Transverse colon (tissue), 4 donors: Measurements from ENCODE around the gene TRPV4. TPM values are rescaled to one million over a fixed set of nuclear protein-coding genes. Genes with fewer than 3 reads are reported as not detected.

Experiments
- DNase-seq: peaks from one replicate; pipeline ENCODE4 v3.0.0-alpha.2; 2019
- H3K27ac ChIP-seq, 4 donors: fragments of 200-600 bp; sonication (generic); 2 replicates each; pipeline ENCODE4 v1.5.1; 2016 to 2018; ENCODE audit warnings: inconsistent platforms in 4 of 4
- H3K27me3 ChIP-seq: fragments of 200-600 bp; sonication (generic); 2 replicates; pipeline ENCODE4 v1.5.1; 2017; ENCODE audit warnings: inconsistent platforms
- H3K36me3 ChIP-seq, 4 donors: fragments of 200-600 bp; sonication (generic); 2 replicates each; pipeline ENCODE4 v1.5.1; 2017 to 2019; ENCODE audit warnings: inconsistent platforms in 4 of 4
- H3K4me1 ChIP-seq, 4 donors: fragments of 200-600 bp; sonication (generic); 2 replicates each; pipeline ENCODE4 v1.5.1; 2017 to 2020; ENCODE audit warnings: inconsistent platforms in 4 of 4
- H3K4me3 ChIP-seq, 4 donors: fragments of 200-600 bp; sonication (generic); 1 replicate in 1 of 4; 2 replicates in 3 of 4; pipeline versions ENCODE4 v1.5.1 to v1.6.1; 2017 to 2019; ENCODE audit warnings: inconsistent platforms in 4 of 4
- H3K9me3 ChIP-seq, 2 donors: fragments of 200-600 bp; sonication (generic); 2 replicates each; pipeline ENCODE4 v1.5.1; 2017 to 2019; ENCODE audit warnings: inconsistent platforms in 2 of 2
- EP300 ChIP-seq: sonication (generic); formaldehyde crosslinking; IDR thresholded peaks from one replicate; pipeline ENCODE4 v1.6.1; 2017; ENCODE audit warnings: antibody characterized with exemption, low read depth
- POLR2A ChIP-seq: fragments of 450-650 bp; IDR thresholded peaks from one replicate; pipeline ENCODE4 v1.6.1; 2016; ENCODE audit warnings: antibody characterized with exemption, mild to moderate bottlenecking, moderate library complexity
- POLR2AphosphoS5 ChIP-seq, 3 donors: sonication (generic); formaldehyde crosslinking; IDR thresholded peaks; one replicate each; pipeline ENCODE4 v1.6.1; 2016; ENCODE audit warnings: antibody characterized with exemption in 3 of 3
- WGBS, 2 donors: methylation state at CpG; one replicate each; pipeline ENCODE4 v1.1.5; 2018; ENCODE audit warnings: low coverage in 1 of 2; 5-methylcytosine and 5-hydroxymethylcytosine counted together
- in situ Hi-C, 4 donors: fragments of 200-750 bp; cut with MboI; loops; one replicate each; pipeline versions ENCODE4 v1.15.0 to v1.15.1; 2017; ENCODE audit warnings: low sequenced_read_pairs in 3 of 4, low pct_ligation_motif_present in 1 of 4, low pct_unique_long_range_greater_than_20kb in 1 of 4
- intact Hi-C: fragments of 100-400 bp; cut with DNase I; formaldehyde crosslinking; loops from one replicate; pipeline ENCODE4 v1.15.1; 2023; ENCODE audit warnings: low total_unique reads
- total RNA-seq, 4 donors: library from RNA; depleted of rRNA; stranded (reverse); fragments of >200 nt; gene quantifications; one replicate each; pipeline ENCODE4 v1.1.0, GENCODE V29; 2016
- TF ChIP-seq, protein P1 (sequence below), 5 experiments: fragments of 200-600 bp in 3 of 5; fragments of 450-650 bp in 2 of 5; sonication (generic) in 3 of 5; IDR thresholded peaks; 1 replicate in 2 of 5; 2 replicates in 3 of 5; pipeline ENCODE4 v1.5.1; 2016 to 2017; ENCODE audit warnings: antibody characterized with exemption in 5 of 5, inconsistent platforms in 3 of 5, mild to moderate bottlenecking in 2 of 5, moderate library complexity in 1 of 5

The TRPV4 gene
- total RNA-seq, 4 donors from 2014 or later = 0.27 TPM; not detected in 3

DNA sequence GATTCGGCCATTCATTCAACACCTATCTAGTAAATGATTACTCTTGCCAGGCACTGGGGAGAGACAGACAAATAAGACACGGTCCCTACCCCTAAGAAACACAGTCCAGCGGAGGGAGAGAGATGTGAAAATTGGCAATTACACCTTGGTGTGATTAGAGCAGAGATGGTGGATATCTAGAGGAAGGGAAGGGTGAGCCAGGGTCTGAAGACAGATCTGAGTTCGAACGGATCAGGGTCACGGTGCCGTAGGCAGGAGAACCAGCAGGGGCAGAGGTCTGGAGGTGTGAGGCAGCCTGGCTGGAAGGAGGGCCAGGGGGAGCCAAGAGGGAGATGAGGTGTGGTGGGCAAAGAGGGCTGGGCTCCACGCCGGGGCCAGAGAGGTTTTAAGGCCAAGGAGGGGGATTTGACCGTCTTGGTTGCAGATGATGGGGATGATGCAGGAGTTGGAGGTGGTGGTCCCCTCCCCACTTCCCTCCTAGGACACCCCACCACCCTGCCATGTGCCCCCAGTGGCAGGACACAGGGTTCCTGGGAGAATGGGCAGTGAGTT, 92.4 kb downstream of the TRPV4 start:
- H3K27ac ChIP-seq = no peak overlapping the region
- H3K36me3 ChIP-seq = no peaks in the 10 kb centered on the region
- no peaks in the 10 kb centered on the region for H3K9me3 ChIP-seq
- peaks cover 0 to 5% (median 0%) of the 10 kb centered on the region in 4 donors for H3K4me1 ChIP-seq
- in situ Hi-C loops = no loop called here
- no peak for DNase-seq
- no peaks in the 10 kb centered on the region for H3K27me3 ChIP-seq
- 90 to 92% methylated on average over 6 to 10 of the region's 10 CpGs for WGBS, 2 donors
- TF ChIP-seq EP300 = no peak
- TF ChIP-seq POLR2AphosphoS5 (IDR thresholded peaks at IDR 0.05) = no peak
- TF ChIP-seq, protein P1, sequence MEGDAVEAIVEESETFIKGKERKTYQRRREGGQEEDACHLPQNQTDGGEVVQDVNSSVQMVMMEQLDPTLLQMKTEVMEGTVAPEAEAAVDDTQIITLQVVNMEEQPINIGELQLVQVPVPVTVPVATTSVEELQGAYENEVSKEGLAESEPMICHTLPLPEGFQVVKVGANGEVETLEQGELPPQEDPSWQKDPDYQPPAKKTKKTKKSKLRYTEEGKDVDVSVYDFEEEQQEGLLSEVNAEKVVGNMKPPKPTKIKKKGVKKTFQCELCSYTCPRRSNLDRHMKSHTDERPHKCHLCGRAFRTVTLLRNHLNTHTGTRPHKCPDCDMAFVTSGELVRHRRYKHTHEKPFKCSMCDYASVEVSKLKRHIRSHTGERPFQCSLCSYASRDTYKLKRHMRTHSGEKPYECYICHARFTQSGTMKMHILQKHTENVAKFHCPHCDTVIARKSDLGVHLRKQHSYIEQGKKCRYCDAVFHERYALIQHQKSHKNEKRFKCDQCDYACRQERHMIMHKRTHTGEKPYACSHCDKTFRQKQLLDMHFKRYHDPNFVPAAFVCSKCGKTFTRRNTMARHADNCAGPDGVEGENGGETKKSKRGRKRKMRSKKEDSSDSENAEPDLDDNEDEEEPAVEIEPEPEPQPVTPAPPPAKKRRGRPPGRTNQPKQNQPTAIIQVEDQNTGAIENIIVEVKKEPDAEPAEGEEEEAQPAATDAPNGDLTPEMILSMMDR (IDR thresholded peaks at IDR 0.05) = no peak
- no peak for TF ChIP-seq POLR2A
- no peak overlapping the region for H3K4me3 ChIP-seq
- intact Hi-C loops = no loop called here

DNA sequence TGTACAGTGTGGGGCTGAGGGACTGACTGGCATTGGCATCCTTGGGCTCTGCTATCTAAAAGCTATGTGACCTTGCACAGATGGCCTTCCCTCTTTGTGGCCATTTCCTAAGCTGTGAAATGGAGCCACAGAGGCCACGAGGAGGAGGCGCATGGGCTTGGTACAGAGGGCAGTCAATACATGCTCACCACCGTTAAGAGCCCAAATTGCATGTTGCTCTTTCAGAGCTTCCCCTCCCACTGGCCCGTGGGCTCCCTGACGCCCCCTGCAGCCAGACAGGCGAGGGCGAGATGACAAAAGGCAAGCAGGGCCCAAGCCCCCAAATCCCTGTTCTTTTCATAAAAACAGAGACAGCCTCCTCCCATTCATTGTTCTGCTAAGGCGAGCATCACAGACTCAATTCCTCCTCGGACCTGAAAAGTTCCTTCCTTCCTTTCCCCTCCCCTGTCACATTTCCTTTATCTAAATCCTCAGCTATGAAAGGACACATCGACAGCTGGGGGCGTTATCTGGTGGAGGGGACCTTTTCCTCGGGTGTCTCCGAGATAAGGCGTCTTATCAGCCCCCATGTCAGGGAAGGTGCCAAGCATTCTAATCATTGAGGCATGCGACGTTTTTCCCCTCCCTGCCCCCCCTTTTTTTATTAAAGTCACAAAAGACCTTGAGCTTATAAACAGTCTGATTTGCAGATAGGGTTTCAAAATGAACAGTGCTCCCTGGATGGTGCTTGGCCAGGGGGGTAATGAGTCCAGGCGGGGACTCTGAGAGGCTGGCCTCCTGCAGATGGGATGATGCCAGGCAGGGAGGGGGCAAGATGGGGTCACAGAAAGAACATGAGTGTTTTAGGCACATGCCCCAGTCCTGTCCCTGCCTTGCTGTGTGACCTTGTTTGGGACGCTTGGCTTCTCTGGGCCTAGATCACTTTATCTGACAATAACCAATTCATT, 93.2 kb downstream of the TRPV4 start:
- Histone ChIP-seq H3K27me3 (no peaks in the 10 kb centered on the region), H3K9me3 (no peaks in the 10 kb centered on the region), H3K27ac (no peak overlapping the region), H3K4me1 (peaks cover 0 to 3% (median 0%) of the 10 kb centered on the region in 4 donors), H3K4me3 (no peak overlapping the region), H3K36me3 (no peaks in the 10 kb centered on the region)
- no peak for DNase-seq
- TF ChIP-seq, protein P1 (IDR thresholded peaks at IDR 0.05) = no peak
- TF ChIP-seq EP300 = no peak
- TF ChIP-seq POLR2AphosphoS5 (IDR thresholded peaks at IDR 0.05) = no peak
- TF ChIP-seq POLR2A = no peak
- 51 to 60% methylated on average over 10 to 18 of the region's 18 CpGs for WGBS, 2 donors
- in situ Hi-C loops = no loop called here
- intact Hi-C loops = no loop called here

DNA sequence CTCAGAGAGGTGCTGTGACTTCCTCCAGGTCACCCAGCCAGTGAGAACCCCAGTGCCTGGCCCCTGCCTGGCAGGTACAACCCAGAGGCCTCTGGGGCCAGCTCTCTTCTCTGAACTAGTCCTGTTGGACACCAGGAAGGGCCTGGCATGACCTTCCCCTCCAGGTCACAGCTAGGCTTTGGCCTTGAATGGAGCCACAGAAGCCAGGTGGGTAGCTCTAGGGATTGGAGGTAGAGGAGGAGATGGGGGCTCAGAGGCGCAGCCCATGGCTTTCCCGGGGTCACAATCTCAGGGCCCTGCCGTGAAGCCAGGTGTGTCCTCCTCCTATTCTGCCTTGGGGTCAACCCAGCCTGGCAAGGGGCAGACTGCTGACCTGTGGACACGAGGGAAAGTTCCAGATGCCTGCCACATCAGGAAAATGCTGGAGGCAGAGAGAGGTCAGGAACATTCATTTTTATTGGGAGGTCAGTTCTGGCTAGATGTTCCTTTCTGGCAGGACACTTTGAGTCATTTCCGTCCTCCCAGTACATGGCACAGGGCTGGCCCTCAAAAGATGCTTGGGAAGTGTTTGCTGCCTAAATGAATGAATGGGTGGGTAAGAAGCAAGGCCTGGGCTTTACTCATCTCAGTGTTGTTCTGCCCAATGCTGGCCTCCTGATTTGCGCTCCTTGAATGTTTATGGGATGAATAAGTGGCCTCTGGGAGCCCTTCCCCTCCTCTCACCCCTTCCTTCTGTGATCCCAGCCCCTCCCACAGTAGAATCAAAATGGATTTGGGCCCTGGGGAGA, 94.1 kb downstream of the TRPV4 start:
- 90% methylated on average over 6 of the region's 6 CpGs; no CpG with 5 or more reads in 1 of the 2 donors for WGBS, 2 donors
- Histone ChIP-seq H3K36me3 (no peaks in the 10 kb centered on the region), H3K27me3 (no peaks in the 10 kb centered on the region), H3K27ac (no peak overlapping the region), H3K9me3 (no peaks in the 10 kb centered on the region), H3K4me1 (no peaks in the 10 kb centered on the region), H3K4me3 (no peak overlapping the region)
- no peak for DNase-seq
- TF ChIP-seq POLR2AphosphoS5 (IDR thresholded peaks at IDR 0.05) (no peak), EP300 (no peak), POLR2A (no peak)
- TF ChIP-seq, protein P1 (IDR thresholded peaks at IDR 0.05) = no peak
- intact Hi-C loops = no loop called here
- in situ Hi-C loops = no loop called here

DNA sequence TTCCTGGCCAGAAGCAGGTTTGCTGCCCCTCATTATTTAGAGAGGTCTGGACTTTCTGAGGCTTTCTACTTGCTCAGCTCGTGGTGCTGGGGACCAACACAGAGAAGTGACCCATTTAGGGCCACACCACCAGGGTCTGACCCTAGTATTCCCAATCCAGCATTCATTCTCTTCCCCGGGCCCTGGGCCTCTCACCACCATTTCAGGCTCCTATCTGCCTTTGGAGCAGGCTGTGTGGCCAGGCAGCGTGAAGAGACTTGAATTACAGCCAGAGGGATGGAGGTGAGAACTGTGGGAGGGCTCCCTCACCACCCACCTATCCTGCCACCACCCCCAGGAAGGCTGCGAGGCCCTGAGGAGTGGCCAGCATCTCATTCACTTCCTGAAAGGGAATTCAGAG, 95.0 kb downstream of the TRPV4 start:
- WGBS, 2 donors = 58 to 60% methylated on average over 3 to 4 of the region's 4 CpGs
- in situ Hi-C loops = no loop called here
- no peak overlapping the region for H3K27ac ChIP-seq
- no peaks in the 10 kb centered on the region for H3K27me3 ChIP-seq
- H3K36me3 ChIP-seq = no peaks in the 10 kb centered on the region
- intact Hi-C loops = no loop called here
- no peaks in the 10 kb centered on the region for H3K9me3 ChIP-seq
- H3K4me1 ChIP-seq = no peaks in the 10 kb centered on the region
- DNase-seq = no peak
- TF ChIP-seq EP300 (no peak), POLR2AphosphoS5 (IDR thresholded peaks at IDR 0.05) (no peak), POLR2A (no peak)
- TF ChIP-seq, protein P1 (IDR thresholded peaks at IDR 0.05) = no peak
- H3K4me3 ChIP-seq = no peak overlapping the region
